GM12873 (cell line): ENCODE data around the gene ZNF500.

Source experiments
- TF ChIP-seq, protein P1 (sequence below): IDR thresholded peaks from 2 replicates; pipeline ENCODE4 v1.5.1; 2012; ENCODE audit warnings: low read depth, mild to moderate bottlenecking, moderate library complexity, low read length, control low read depth; ENCODE audit not compliant: insufficient read depth; ENCODE audit errors: missing control alignments

Gene ZNF500

DNA sequence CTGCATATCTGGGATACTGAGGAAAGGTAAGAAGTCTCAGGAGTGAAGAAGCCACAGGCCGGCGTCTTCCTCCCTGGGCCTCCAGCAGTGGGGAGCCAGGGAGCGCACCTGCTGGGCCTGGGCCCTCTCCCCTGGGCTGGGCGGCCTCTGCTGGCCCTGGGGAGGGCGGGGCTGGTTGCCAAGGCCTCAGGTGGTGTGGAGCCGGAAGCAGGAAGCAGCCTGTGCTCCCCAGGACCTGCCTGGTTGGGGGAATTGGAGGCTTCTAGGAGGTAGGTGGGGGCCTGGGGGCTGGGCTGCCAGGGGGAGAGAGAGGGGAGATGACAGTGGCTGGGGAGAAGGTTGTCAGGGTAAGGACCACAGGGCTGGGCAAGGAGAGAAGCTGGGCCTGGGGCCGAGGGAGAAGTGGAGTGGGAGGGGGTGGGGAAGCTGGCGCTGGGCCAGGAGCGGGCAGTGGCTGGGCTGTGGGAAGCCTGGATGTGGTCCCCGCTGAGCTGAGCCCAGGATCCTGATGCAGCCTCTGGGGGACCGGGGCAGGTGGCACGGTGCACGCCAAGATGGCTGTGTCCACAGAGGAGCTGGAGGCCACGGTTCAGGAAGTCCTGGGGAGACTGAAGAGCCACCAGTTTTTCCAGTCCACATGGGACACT, 28.3 kb upstream of the ZNF500 start, which contains the start of gene SMIM22:
TSS of gene SMIM22 (plus strand) at position 189 of the 647 bp plus-strand sequence. CDS start at position 555, 366 bp downstream.
- TF ChIP-seq, protein P1, sequence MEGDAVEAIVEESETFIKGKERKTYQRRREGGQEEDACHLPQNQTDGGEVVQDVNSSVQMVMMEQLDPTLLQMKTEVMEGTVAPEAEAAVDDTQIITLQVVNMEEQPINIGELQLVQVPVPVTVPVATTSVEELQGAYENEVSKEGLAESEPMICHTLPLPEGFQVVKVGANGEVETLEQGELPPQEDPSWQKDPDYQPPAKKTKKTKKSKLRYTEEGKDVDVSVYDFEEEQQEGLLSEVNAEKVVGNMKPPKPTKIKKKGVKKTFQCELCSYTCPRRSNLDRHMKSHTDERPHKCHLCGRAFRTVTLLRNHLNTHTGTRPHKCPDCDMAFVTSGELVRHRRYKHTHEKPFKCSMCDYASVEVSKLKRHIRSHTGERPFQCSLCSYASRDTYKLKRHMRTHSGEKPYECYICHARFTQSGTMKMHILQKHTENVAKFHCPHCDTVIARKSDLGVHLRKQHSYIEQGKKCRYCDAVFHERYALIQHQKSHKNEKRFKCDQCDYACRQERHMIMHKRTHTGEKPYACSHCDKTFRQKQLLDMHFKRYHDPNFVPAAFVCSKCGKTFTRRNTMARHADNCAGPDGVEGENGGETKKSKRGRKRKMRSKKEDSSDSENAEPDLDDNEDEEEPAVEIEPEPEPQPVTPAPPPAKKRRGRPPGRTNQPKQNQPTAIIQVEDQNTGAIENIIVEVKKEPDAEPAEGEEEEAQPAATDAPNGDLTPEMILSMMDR = no peak

DNA sequence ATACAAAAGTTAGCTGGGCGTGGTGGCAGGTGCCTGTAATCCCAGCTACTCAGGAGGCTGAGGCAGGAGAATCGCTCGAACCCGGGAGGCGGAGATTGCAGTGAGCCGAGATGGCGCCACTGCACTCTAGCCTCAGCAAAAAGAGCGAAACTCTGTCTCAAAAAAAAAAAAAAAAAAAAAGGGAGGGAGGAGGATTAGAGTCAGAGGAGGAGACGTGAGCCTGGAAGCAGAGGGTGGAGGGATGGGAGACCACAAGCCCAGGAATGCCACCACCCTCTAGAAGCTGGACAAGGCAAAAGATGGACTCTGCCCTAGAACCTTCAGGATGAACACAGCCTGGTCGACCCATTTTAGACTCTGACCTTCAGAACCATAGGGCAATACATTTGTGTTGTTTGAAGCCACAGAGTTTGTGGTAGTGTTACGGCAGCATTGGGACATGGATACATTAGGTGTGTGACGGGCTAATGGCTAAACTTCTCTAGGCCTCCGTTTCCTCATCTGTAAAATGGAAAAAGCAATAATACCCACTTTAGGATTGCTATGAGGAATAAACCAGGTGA, 26.1 kb upstream of the ZNF500 start:
- TF ChIP-seq, protein P1 = no peak

DNA sequence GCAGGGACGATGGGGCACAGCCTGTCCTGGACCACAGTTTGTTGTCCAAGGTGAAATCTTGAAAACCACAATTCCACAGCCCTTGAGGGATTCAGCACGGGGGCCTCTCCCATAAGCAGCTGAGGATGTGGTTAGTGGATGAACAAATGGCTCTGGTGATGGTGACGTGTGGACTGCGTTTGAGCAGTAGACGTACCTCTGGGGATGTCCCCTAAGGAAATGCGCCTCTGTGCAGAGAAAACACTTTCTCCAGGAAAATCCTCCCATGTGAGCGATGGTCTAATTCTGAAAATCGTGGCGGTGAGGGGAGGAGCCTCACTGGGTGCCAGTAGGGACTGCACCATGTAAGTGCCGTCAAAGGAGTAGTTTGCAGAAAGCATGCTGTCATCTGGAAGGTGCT, 23.9 kb upstream of the ZNF500 start:
- TF ChIP-seq, protein P1 = no peak

DNA sequence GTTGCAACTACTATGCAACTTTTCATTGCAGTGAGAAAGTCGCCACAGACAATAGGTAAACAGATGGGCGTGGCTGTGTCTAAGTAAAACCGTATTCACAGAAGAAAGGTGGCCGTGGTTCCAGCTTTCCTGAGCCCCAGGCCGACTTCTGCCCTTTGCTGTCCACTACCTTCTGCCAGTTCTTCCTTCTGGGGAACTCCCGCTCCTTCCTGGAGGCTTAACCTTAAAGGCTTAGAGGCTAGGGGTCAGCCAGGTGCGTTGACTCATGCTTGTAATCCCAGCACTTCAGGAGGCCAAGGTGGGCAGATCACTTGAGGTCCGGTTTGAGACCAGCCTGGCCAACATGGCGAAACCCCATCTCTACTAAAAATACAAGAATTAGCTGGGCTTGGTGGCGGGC, 23.3 kb upstream of the ZNF500 start:
- TF ChIP-seq, protein P1 = no peak

DNA sequence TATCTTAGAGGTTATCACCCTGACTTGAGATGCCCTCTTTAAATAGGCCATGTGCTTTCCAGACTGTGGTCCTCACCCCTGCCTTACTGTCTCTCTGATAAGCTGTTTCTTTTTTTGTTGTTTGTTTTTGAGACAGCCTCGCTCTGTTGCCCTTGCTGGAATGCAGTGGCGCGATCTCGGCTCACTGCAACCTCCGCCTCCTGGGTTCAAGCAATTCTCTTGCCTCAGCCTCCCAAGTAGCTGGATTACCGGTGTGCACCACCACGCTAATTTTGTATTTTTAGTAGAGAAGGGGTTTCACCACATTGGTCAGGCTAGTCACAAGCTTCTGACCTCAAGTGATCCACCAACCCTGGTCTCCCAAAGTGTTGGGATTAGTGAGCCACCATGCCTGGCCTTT, 21.9 kb upstream of the ZNF500 start:
- TF ChIP-seq, protein P1 = no peak

DNA sequence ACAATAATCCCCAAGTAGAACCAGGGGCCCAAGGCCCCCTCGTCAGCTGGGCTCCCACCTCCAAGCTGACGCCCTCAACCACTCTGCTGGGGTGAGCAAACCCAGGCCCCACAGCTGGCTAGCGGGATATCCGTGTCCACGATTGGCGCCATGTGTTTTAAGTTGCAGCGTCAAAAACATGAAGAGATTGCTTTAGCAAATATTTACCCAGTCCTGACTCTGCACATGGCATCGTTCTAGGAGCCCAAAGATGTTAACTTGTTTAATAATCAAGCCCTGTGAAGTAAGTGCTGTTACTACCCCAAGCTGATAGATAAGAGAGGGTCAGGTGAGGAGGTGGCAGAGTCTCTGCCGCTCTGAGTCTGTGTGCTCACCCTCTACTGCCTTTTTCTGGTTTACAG, 21.5 kb upstream of the ZNF500 start:
- TF ChIP-seq, protein P1 = no peak

DNA sequence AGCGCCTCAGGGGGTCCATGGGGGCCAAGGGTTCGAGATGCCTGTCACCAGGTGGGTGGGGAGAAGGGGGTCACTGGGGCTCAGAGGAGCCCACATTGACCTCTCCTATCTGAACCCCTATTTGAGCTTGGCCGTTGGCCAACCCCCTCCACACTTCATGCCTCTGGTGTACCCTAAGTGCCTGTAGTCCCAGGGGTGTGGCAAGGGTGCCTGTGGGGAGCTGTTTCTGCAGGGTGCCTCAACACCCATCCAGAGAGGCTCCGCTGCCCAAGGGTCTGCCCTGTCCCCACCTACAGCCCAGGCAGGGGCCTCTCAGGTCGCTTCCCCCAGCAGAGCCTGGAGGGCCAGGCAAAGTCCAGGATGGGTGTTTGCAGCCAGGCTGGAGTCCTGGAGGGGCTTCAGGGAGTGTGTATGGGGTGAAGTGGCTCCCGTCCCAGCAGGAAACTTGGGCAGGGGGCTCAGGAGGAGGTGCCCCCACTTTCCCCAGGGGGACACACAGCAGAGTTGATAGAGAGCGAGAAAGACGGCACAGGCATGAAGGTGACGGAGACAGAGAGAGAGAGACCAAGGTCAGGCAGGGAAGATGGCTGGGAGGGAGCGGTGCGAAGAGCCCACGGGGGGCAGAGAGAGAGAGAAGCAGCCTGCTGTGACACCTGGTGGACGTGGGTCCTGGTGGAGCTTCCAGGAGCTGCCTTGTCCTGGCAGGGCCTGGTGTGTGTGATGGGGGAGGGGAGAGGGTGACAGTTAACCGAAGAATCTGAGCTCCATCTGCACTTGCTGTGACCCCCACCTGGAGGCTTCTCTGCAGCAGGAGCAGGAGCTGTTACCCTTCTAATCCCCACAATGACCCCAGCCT, 20.9 kb upstream of the ZNF500 start, which contains the start of gene SEPTIN12:
TSS of gene SEPTIN12 (minus strand) at position 719 of the 856 bp plus-strand sequence. CDS start at position 19, 700 bp downstream.
- TF ChIP-seq, protein P1 = no peak
